Pulmonary artery endothelial cell (primary cell): Measurements from ENCODE around the gene CAPN7. TPM values are rescaled to one million over a fixed set of nuclear protein-coding genes. Genes with fewer than 3 reads are reported as not detected.

Experiments
- DNase-seq: peaks from one replicate; pipeline ENCODE4 v3.0.0-alpha.2; 2011; ENCODE audit warnings: low read depth, low spot score
- total RNA-seq: library from RNA; depleted of rRNA; stranded (reverse); fragments of >200 nt; gene quantifications from 2 replicates; pipeline ENCODE4 v1.2.3, GENCODE V29; 2014

CAPN7 gene
- total RNA-seq, 1 donor from 2014 or later, result 21.2 TPM

DNA sequence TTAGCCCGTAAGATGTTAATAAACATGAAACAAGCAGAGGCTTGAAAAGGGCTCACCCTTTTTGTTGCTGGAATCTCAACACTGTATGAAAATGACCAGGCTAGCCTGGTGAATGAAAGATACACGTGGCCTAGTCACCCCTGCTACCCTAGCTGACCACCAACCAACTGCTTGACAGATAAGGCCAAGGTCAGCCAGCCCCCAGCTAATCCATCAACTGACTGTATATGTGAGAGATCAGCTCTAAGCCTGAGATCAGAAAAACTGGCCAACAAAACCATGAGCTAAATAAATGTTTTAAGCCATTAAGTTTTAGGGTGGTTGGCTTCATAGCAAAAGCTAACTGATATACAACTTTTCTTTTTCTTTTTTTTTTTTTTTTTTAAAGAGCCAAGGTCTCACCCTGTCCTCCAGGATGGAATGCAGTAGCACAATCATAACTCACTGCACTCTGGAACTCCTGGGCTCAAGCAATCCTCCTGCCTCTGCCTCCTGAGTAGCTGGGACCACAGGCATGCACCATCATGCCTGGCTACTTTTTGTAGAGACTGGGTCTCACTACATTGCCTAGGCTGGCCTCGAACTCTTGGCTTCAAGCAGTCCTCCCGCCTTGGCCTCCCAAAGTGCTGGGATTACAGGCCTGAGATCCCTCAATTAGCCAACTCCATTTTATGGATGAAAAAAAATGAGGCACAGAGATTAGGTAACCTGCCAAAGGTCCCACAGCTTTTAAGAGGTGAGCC lies 91.7 kb downstream of the CAPN7 start:
- DNase-seq, result no peak

DNA sequence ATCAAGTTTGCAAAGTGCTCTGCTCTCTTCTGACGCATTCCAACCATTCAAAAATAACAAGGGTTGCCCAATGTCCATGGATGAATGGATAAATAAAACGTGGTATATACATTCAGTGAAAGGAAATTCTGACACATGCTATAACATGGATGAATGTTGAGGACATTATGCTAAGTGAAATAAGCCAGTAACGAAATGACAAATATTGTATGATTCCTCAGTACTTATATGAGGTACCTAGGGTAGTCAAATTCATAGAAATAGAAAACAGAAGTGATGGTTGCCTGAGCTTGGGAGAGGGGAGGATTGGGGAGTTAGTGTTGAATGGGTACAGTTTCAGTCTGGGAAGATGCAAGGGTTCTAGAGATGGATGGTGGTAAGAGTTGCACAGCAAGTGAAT lies 92.5 kb downstream of the CAPN7 start:
- no peak for DNase-seq

DNA sequence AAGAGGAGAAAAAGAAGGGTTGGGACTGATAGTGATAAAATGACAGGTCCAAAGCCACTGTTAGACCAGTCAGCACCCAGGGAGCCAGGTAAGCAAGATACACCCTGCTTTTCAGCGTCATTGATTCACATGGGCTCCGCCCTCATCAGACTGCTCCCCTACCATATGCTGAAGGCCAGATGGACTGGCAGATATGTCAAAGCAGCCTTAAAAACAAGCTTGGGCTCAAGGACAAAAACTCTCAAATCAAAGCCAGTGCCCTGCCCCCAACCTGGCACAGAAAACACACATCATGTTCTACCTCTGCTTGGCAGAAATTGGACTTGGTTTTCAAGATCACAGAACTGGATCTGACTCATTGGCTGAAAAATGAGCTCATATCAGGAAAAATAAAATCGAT lies 93.0 kb downstream of the CAPN7 start:
- DNase-seq, result no peak

GRCh38 chr3:15300323-15301078 lies 94.5 kb downstream of the CAPN7 start:
- peak; percentile 84 for DNase-seq

DNA sequence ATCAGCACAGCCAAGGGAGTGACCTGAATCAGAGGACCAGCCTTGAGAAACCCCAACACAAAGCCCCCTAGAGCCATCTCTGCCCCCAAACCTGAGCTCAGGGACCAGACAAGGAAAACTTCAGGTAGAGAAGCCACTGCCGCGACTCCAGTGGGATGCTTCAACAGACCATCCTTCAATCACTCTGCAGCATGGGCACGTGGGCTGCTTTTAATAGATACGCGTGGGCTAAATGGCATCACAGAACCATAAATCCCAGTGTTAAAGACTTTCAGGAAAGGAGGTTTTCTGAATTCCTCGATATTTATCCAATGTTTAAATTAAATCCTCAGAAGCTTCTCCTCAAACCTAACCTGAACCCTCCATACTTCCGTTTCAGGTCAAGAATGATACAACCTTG lies 95.7 kb downstream of the CAPN7 start:
- DNase-seq, result no peak

Other genes starting within 250 kb of the CAPN7 start
- gene MRPS25, start 140.9 kb upstream of the CAPN7 start, total RNA-seq, result 37.1 and 46.4 TPM in 2 replicates
- gene RBSN, start 107.1 kb upstream of the CAPN7 start, total RNA-seq, result 22.4 and 27.5 TPM in 2 replicates
- gene SH3BP5, start 126.3 kb downstream of the CAPN7 start, total RNA-seq, result 91.2 and 106 TPM in 2 replicates
- 27.0 and 38.7 TPM in 2 replicates for gene METTL6, start 221.3 kb downstream of the CAPN7 start, total RNA-seq
- 18.5 and 31.3 TPM in 2 replicates for gene EAF1, start 221.4 kb downstream of the CAPN7 start, total RNA-seq